ACC112 (cell line): ENCODE results near the gene DNAJC16.

Experiments
- H2AFZ ChIP-seq: fragments of 200-600 bp; sonication (generic); one replicate; pipeline ENCODE4 v1.6.0; 2017; ENCODE audit warnings: antibody characterized with exemption, low read length; ENCODE audit not compliant: unreplicated experiment
- H3K27ac ChIP-seq: fragments of 200-600 bp; sonication (generic); 2 replicates; pipeline ENCODE4 v1.5.1; 2014; ENCODE audit warnings: low read depth, mild to moderate bottlenecking, antibody characterized with exemption, low read length, moderate library complexity
- H3K27me3 ChIP-seq: fragments of 200-600 bp; sonication (generic); 2 replicates; pipeline ENCODE4 v1.6.1; 2014; ENCODE audit warnings: mild to moderate bottlenecking, antibody characterized with exemption, low read length, moderate library complexity, mixed read lengths; ENCODE audit not compliant: insufficient read depth
- H3K36me3 ChIP-seq: fragments of 200-600 bp; sonication (generic); 2 replicates; pipeline ENCODE4 v1.6.1; 2016; ENCODE audit warnings: mild to moderate bottlenecking, antibody characterized with exemption, low read length, moderate library complexity, mixed read lengths; ENCODE audit not compliant: insufficient read depth
- H3K4me1 ChIP-seq: fragments of 200-600 bp; sonication (generic); one replicate; pipeline ENCODE4 v1.6.1; 2016; ENCODE audit warnings: low read length, mixed read lengths; ENCODE audit not compliant: insufficient read depth, unreplicated experiment, control insufficient read depth
- H3K4me3 ChIP-seq: fragments of 200-600 bp; sonication (generic); 2 replicates; pipeline ENCODE4 v1.5.1; 2014; ENCODE audit warnings: mild to moderate bottlenecking, low read depth, low read length
- H3K79me2 ChIP-seq: fragments of 200-600 bp; sonication (generic); one replicate; pipeline ENCODE4 v1.6.0; 2016; ENCODE audit warnings: low read length; ENCODE audit not compliant: control insufficient read depth, unreplicated experiment, insufficient read depth

DNAJC16 gene

GRCh38 chr1:15624133-15624714 is 97.6 kb downstream of the DNAJC16 start:
- Histone ChIP-seq H3K4me1 (peaks cover 35% of the 10 kb centered on the region), H3K79me2 (peaks cover 81% of the 10 kb centered on the region)

GRCh38 chr1:15625056-15625917 is 98.6 kb downstream of the DNAJC16 start:
- H3K4me1 ChIP-seq: peaks cover 25% of the 10 kb centered on the region
- peaks cover 14% of the 10 kb centered on the region; the same call in 1 of the 2 replicates for H3K36me3 ChIP-seq
- no peak overlapping the region for H3K27ac ChIP-seq
- no peak overlapping the region for H3K4me3 ChIP-seq
- H3K79me2 ChIP-seq: peaks cover 71% of the 10 kb centered on the region
- H2AFZ ChIP-seq: no peak overlapping the region
- no peaks in the 10 kb centered on the region for H3K27me3 ChIP-seq

More at GRCh38 chr1:15624133-15624714, 97.6 kb downstream of the DNAJC16 start:
- Histone ChIP-seq H2AFZ (no peak overlapping the region), H3K27me3 (no peaks in the 10 kb centered on the region), H3K36me3 (peaks cover 11% of the 10 kb centered on the region; the same call in 1 of the 2 replicates), H3K4me3 (no peak overlapping the region), H3K27ac (no peak overlapping the region)
